HG03196 (cell line): ENCODE results near the gene MBNL3.

Experiments used
- ATAC-seq: cut with Tn5 transposase; IDR thresholded peaks from one replicate; pipeline ENCODE4 v1.9.1; 2021; ENCODE audit not compliant: unreplicated experiment

Gene MBNL3

DNA sequence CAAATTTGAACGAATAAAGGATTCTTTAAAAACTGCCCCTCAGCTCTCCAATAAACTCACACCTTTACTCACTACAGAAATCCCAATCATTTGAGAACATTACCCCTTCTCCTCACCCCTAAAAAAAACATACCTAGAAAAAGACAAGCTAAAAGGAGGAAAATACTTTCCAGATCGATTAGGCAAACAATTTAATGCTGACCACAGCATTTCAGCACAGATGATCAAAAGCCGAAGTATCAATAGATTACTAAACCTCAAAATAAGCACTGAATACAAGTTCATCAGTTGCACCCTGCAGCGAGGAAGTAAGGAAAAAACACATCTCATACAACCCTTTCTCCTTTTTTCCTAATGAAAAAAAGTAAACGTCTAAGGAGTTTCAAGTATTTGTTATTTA is 65.5 kb downstream of the MBNL3 start:
- ATAC-seq = no peak

DNA sequence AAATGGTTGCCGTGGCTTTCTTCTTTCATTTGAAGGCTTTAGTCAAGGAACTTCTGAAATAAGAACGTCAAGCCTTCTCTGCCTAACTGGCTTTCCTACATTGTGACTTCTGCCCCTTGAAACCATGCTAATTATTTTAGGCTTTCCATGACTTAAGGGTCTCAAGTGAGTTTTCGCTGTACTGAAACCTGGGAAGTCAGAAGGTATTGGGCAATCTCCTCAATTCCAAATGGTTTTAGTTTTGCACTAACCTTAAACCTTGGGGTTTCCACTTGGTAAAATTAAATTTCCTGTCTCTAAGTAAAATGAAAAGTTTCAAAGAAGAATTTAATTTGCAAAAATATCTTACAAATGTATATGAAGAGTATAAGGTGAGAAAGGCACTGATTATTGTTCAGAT is 73.8 kb downstream of the MBNL3 start:
- ATAC-seq = no peak

DNA sequence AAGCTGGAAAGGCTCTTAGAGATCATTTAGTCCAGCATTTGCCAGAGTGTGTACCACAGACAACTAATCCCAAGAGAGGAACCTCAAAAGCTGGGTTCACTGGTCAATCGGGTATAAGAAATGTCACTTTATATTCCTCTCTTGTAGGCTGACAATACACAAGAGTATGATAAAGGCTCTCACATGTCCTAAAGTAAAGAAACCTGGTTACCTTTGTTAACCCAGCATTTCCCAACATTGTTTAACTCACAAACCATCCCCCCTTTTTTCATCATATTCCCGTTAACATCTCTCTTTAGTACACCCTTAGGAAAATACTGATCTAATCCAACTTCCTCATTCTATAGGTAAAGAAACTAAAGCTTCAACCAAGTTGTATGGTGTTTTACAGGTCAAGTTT is 74.4 kb downstream of the MBNL3 start:
- no peak for ATAC-seq

- no peak for ATAC-seq
Measured at GRCh38 chrX:132413459-132413858, 75.4 kb downstream of the MBNL3 start.

DNA sequence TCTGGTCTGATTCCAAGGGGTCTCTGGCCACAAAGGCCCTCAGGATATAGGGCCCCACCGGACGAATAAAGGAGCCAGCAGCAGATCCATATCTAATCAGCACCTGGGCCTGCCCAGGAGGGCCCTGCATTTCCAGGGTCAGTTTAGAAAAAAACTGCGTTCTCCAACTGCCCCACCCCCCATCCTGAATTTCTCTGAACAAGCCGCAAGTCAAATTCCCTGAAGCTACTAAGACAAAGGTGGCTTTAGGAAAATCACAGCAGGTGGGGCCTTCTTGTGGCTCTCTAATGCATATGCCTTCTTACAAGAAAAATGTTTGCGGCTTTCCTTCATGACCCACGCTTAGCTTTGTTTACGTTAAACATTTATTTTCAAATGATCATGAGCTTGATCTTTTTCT is 76.6 kb downstream of the MBNL3 start:
- no peak for ATAC-seq

GRCh38 chrX:132411310-132411977 is 77.4 kb downstream of the MBNL3 start:
- ATAC-seq = no peak

GRCh38 chrX:132409780-132410556 is 78.9 kb downstream of the MBNL3 start:
- no peak for ATAC-seq

DNA sequence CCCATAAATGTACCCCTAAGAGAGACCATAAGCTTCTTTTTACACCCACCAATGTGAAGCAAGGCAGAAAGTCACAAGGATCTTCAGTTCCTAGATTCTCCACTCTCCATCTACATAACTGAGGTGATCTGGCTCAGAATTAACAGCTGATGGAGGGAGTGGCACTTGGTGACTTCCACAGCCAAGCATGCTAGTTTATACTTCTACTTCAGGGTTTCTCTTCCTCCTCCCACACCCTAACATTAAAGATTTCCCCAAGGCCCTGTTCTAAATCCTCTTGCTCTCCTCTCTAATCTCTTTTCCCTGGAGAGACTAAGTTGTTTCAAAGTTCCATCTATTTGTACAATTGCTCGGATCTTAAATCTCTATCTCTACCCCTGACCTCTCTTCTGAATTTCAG is 81.1 kb downstream of the MBNL3 start:
- no peak for ATAC-seq

DNA sequence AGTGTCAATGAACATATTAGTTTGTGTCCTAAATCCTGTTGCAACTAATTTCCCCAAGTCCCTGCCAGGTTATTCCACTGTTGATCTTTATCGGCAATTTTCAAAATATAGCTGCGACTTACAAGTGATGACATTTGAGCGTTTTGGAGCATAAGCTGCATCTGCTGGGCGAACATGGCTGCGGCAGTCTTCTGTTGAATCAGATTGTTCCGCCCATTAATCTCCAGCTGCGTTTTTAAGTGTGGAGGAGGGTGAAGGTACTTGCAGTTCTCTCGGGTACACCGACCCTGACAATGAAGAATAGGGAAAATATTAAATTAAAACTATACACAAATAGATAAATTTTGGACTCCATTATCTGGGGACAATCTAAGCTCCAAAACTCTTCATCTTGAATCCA is 82.7 kb downstream of the MBNL3 start:
- no peak for ATAC-seq

- no peak for ATAC-seq
Measured at GRCh38 chrX:132404266-132404665, 84.6 kb downstream of the MBNL3 start.

GRCh38 chrX:132401935-132402334 is 86.9 kb downstream of the MBNL3 start:
- no peak for ATAC-seq

DNA sequence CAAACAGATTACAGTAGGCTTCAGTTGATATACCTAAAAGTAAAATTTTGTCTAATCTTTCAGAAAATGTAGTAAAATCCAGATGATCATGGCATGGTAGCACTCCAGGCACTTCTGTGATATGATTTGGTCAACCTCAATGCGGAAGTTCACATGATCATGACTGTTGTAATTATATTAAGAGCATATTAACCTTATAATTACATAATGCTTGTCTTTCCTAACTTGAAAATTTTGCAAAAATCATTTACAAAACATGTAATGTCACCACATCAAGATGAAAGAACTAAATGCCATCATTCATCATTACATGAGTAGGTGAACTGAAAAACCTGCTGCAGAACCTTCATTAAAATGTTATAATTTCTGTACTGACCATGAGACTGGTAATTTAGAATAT is 88.1 kb downstream of the MBNL3 start:
- ATAC-seq = no peak

- no peak for ATAC-seq
Measured at GRCh38 chrX:132395645-132396044, 93.2 kb downstream of the MBNL3 start.

DNA sequence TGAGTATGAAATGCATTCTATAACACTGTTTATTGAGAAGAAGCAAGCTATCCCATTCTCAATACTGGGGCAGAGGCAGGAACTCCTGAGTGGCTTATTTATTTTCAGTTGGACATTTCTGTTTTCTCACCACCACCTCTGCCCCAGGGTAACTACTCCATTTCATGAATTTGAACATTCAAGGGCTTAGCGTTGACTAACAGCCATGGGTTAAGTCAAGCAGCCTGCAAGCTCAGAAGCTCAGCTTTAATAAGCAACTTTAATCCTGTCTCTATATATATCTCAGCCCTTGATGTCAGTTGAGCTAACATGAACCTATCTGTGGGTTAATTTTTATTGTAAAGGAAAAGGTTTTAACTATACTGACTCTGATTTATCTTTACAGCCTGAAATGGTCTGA is 93.8 kb downstream of the MBNL3 start:
- no peak for ATAC-seq

- no peak for ATAC-seq
Measured at GRCh38 chrX:132394591-132394990, 94.2 kb downstream of the MBNL3 start.

GRCh38 chrX:132393992-132394391 is 94.8 kb downstream of the MBNL3 start:
- no peak for ATAC-seq

DNA sequence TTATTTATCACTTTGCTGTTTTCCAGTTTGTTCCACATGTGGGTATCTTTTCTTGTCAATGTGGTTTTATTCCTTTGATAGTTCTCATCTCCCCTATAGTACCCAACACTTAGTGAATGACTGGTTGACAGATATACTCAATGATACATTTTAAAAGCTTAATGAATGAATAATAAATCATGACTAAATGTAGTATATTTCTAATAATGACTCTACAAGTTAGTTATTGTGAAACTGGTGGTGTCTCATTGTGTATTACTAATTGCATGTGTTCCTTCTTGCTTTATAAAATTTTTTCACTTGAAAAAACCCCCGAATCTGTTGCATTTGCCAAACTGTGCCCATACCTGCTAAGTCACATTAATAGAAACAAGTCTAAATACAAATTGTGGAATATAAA is 95.4 kb downstream of the MBNL3 start:
- ATAC-seq = no peak

GRCh38 chrX:132393085-132393484 is 95.8 kb downstream of the MBNL3 start:
- ATAC-seq = no peak

GRCh38 chrX:132390792-132391191 is 98.0 kb downstream of the MBNL3 start:
- no peak for ATAC-seq

DNA sequence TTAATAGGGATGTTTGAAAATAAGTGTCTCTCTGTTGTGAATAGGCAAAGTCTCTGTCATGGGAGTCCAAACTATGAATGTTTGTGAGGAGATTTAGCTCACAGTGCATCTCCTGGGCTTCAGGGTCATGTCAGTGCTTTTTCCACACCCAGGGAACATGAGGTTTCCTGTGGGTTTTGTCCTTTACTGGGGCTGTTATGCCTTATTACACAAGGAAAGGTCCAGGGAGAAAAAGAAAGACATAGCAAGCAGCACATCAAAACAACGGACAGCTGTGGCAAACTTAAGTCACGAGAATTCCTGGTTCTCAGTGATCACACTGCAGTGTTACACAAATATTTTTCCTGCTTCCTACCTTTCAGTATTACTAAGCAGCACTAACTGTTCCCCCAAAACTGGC is 99.4 kb downstream of the MBNL3 start:
- no peak for ATAC-seq

- no peak for ATAC-seq
Measured at GRCh38 chrX:132388371-132388770, 100.5 kb downstream of the MBNL3 start.

GRCh38 chrX:132384301-132384700 is 104.5 kb downstream of the MBNL3 start:
- ATAC-seq = no peak

DNA sequence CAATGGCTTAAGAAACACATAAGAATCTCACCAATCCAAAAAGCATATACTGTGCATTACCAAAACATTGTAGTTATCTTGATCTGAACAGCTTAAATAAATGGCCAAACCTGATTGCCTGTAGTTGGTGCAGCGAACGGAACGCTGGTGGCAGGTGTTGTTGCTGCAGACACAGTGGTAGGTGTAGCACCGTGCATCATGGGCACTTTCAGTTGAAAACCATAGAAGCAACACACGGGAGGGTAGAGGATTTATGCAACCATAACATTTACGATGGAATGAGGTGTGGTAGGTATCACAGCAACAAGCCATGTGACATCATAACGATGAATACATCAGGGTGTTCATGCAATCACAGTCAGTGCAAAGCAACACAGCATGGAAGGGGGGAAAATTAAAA is 106.8 kb downstream of the MBNL3 start:
- no peak for ATAC-seq
